DMS79 treated with DMSO at 0.1 percent for 48 hours (cell line): ENCODE measurements around the gene GNPNAT1.
"Not testable (repeated sequence)": the region's sequence is repeated elsewhere in the genome, so short reads cannot be mapped to it uniquely, and the experiment has no call there.

ENCODE experiments used
- DNase-seq: peaks from one replicate; lab custom pipeline; 2025; lab: John Stamatoyannopoulos, UW

GNPNAT1 gene

GRCh38 chr14:52729585-52729924 is 61.9 kb downstream of the GNPNAT1 start:
- DNase-seq = no peak

- not testable (repeated sequence) for DNase-seq
Observed at GRCh38 chr14:52729035-52729434, 62.4 kb downstream of the GNPNAT1 start.

- DNase-seq = not testable (repeated sequence)
Observed at GRCh38 chr14:52727509-52727908, 63.9 kb downstream of the GNPNAT1 start.
